ENCODE measurements around the gene FMNL1.

The FMNL1 gene

GRCh38 chr17:45222996-45223538, 1.4 kb downstream of the FMNL1 start:
- H3K4me3 ChIP-seq (ENCODE audit: insufficient read depth, low read depth, low read length), result no peak overlapping the region
- peaks cover 3% of the 10 kb centered on the region for H3K4me1 ChIP-seq (ENCODE audit: control insufficient read depth, insufficient read depth, low read length)
- H3K36me3 ChIP-seq (ENCODE audit: control insufficient read depth, insufficient read depth, low read length), result no peaks in the 10 kb centered on the region
- 53 to 55% methylated on average over 8 of the region's 8 CpGs for WGBS, 2 experiments
- peaks cover 59% of the 10 kb centered on the region for H3K27me3 ChIP-seq (ENCODE audit: control insufficient read depth, insufficient read depth, low read length, poor library complexity, severe bottlenecking)
- no peaks in the 10 kb centered on the region for H3K9me3 ChIP-seq (ENCODE audit: control insufficient read depth, low read length)
- H3K27ac ChIP-seq (ENCODE audit: insufficient read depth, low read depth, low read length, poor library complexity, severe bottlenecking), result no peak overlapping the region

GRCh38 chr17:45223539-45224528, 2.1 kb downstream of the FMNL1 start:
- Histone ChIP-seq H3K27me3 (ENCODE audit: control insufficient read depth, insufficient read depth, low read length, poor library complexity, severe bottlenecking) (peaks cover 55% of the 10 kb centered on the region), H3K36me3 (ENCODE audit: control insufficient read depth, insufficient read depth, low read length) (no peaks in the 10 kb centered on the region), H3K4me3 (ENCODE audit: insufficient read depth, low read depth, low read length) (no peak overlapping the region), H3K9me3 (ENCODE audit: control insufficient read depth, low read length) (no peaks in the 10 kb centered on the region), H3K4me1 (ENCODE audit: control insufficient read depth, insufficient read depth, low read length) (peaks cover 7% of the 10 kb centered on the region), H3K27ac (ENCODE audit: insufficient read depth, low read depth, low read length, poor library complexity, severe bottlenecking) (no peak overlapping the region)
- WGBS, 2 experiments, result 91 to 94% methylated on average over 12 of the region's 12 CpGs

DNA sequence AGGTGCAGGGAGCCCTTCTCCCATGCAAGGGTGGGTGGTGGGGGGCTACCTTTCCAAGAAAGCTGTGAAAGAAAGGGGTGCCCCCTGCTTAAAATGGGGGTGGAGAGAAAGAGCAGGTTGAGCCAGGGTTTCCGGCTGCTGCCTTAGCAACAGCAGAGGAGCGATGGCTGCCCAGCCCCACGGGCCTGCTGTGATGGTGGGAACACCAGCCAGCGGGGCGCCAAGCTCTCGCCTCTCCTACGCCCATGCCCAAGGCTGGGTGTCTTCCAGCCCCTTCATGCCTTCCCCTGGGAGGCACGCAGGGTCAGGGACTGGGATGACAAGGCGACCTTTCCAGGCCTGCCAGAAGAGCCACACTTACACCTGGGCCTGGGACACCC, 3.0 kb downstream of the FMNL1 start:
- H3K27ac ChIP-seq (ENCODE audit: insufficient read depth, low read depth, low read length, poor library complexity, severe bottlenecking), result no peak overlapping the region
- no peak overlapping the region for H3K4me3 ChIP-seq (ENCODE audit: insufficient read depth, low read depth, low read length)
- H3K9me3 ChIP-seq (ENCODE audit: control insufficient read depth, low read length), result no peaks in the 10 kb centered on the region
- H3K36me3 ChIP-seq (ENCODE audit: control insufficient read depth, insufficient read depth, low read length), result no peaks in the 10 kb centered on the region
- WGBS, 2 experiments, result 91 to 92% methylated on average over 9 of the region's 9 CpGs
- H3K4me1 ChIP-seq (ENCODE audit: control insufficient read depth, insufficient read depth, low read length), result peaks cover 16% of the 10 kb centered on the region
- H3K27me3 ChIP-seq (ENCODE audit: control insufficient read depth, insufficient read depth, low read length, poor library complexity, severe bottlenecking), result peaks cover 47% of the 10 kb centered on the region

- H3K4me3 ChIP-seq (ENCODE audit: insufficient read depth, low read depth, low read length), result no peak overlapping the region
- H3K27me3 ChIP-seq (ENCODE audit: control insufficient read depth, insufficient read depth, low read length, poor library complexity, severe bottlenecking), result peaks cover 42% of the 10 kb centered on the region
- peaks cover 18% of the 10 kb centered on the region for H3K4me1 ChIP-seq (ENCODE audit: control insufficient read depth, insufficient read depth, low read length)
- WGBS, 2 experiments, result 78 to 83% methylated on average over 7 of the region's 7 CpGs
- H3K9me3 ChIP-seq (ENCODE audit: control insufficient read depth, low read length), result no peaks in the 10 kb centered on the region
- no peak overlapping the region for H3K27ac ChIP-seq (ENCODE audit: insufficient read depth, low read depth, low read length, poor library complexity, severe bottlenecking)
- no peaks in the 10 kb centered on the region for H3K36me3 ChIP-seq (ENCODE audit: control insufficient read depth, insufficient read depth, low read length)
These were observed 3.5 kb downstream of the FMNL1 start for GRCh38 chr17:45225051-45225700.

GRCh38 chr17:45225964-45226530, 4.4 kb downstream of the FMNL1 start:
- 71 to 75% methylated on average over 11 of the region's 11 CpGs for WGBS, 2 experiments
- Histone ChIP-seq H3K4me3 (ENCODE audit: insufficient read depth, low read depth, low read length) (no peak overlapping the region), H3K27ac (ENCODE audit: insufficient read depth, low read depth, low read length, poor library complexity, severe bottlenecking) (no peak overlapping the region), H3K27me3 (ENCODE audit: control insufficient read depth, insufficient read depth, low read length, poor library complexity, severe bottlenecking) (peaks cover 33% of the 10 kb centered on the region), H3K4me1 (ENCODE audit: control insufficient read depth, insufficient read depth, low read length) (peaks cover 15% of the 10 kb centered on the region), H3K36me3 (ENCODE audit: control insufficient read depth, insufficient read depth, low read length) (no peaks in the 10 kb centered on the region), H3K9me3 (ENCODE audit: control insufficient read depth, low read length) (no peaks in the 10 kb centered on the region)

GRCh38 chr17:45226576-45226975, 4.9 kb downstream of the FMNL1 start:
- peaks cover 14% of the 10 kb centered on the region for H3K4me1 ChIP-seq (ENCODE audit: control insufficient read depth, insufficient read depth, low read length)
- no peaks in the 10 kb centered on the region for H3K36me3 ChIP-seq (ENCODE audit: control insufficient read depth, insufficient read depth, low read length)
- no peaks in the 10 kb centered on the region for H3K9me3 ChIP-seq (ENCODE audit: control insufficient read depth, low read length)
- H3K4me3 ChIP-seq (ENCODE audit: insufficient read depth, low read depth, low read length), result no peak overlapping the region
- no peak overlapping the region for H3K27ac ChIP-seq (ENCODE audit: insufficient read depth, low read depth, low read length, poor library complexity, severe bottlenecking)
- peaks cover 28% of the 10 kb centered on the region for H3K27me3 ChIP-seq (ENCODE audit: control insufficient read depth, insufficient read depth, low read length, poor library complexity, severe bottlenecking)
- 89 to 93% methylated on average over 3 of the region's 3 CpGs for WGBS, 2 experiments

- WGBS, 2 experiments, result 90 to 94% methylated on average over 8 of the region's 8 CpGs
- H3K27me3 ChIP-seq (ENCODE audit: control insufficient read depth, insufficient read depth, low read length, poor library complexity, severe bottlenecking), result peaks cover 21% of the 10 kb centered on the region
- H3K4me1 ChIP-seq (ENCODE audit: control insufficient read depth, insufficient read depth, low read length), result peaks cover 14% of the 10 kb centered on the region
- H3K4me3 ChIP-seq (ENCODE audit: insufficient read depth, low read depth, low read length), result no peak overlapping the region
- no peaks in the 10 kb centered on the region for H3K36me3 ChIP-seq (ENCODE audit: control insufficient read depth, insufficient read depth, low read length)
- H3K9me3 ChIP-seq (ENCODE audit: control insufficient read depth, low read length), result no peaks in the 10 kb centered on the region
- H3K27ac ChIP-seq (ENCODE audit: insufficient read depth, low read depth, low read length, poor library complexity, severe bottlenecking), result no peak overlapping the region
These were observed 5.6 kb downstream of the FMNL1 start for GRCh38 chr17:45227101-45227925.

DNA sequence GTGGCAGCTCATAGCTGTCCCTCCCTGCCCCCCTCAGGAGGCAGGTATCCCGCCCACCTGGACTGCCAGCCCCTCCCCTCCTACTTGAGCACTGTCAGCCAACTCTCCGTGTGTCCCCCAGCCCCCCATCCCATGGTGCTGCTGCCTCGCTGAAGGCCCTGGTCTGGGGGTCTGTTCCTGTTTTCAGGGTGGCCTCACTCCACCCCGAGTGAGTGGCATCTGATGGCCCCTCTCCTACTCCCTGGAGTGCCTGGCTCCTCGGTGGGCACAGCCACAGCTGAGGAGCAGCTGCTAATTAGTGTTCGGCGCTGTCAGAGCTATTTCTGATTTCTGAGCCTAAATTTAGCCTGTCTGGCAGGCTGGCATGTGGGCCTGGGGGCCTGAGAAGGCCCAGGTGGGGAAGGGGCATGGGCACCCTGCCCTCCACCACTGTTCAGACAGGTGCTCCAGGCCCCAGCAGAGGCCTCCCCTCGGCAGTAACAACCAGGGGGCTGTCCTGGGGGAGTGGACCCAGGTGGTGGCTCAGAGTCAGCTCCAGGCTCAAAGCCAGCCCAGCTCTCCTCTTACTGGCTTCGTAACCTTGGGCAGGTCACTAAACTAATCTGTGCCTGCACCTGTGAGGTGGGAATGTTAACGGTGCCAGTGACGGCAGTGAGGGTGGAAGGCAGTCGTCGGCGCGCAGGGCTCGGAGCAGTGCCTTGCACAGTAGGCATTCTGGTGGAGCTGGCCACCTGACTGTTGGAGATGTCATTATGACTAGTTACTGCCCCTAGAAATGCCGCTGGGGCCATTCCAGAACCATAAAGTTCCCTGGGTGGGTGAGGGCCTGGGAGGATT, 6.5 kb downstream of the FMNL1 start:
- Histone ChIP-seq H3K9me3 (ENCODE audit: control insufficient read depth, low read length) (no peaks in the 10 kb centered on the region), H3K27ac (ENCODE audit: insufficient read depth, low read depth, low read length, poor library complexity, severe bottlenecking) (no peak overlapping the region), H3K36me3 (ENCODE audit: control insufficient read depth, insufficient read depth, low read length) (no peaks in the 10 kb centered on the region), H3K4me3 (ENCODE audit: insufficient read depth, low read depth, low read length) (no peak overlapping the region), H3K4me1 (ENCODE audit: control insufficient read depth, insufficient read depth, low read length) (peaks cover 14% of the 10 kb centered on the region), H3K27me3 (ENCODE audit: control insufficient read depth, insufficient read depth, low read length, poor library complexity, severe bottlenecking) (peaks cover 12% of the 10 kb centered on the region)
- 79 to 82% methylated on average over 17 of the region's 17 CpGs for WGBS, 2 experiments

Data from ectodermal cell (in vitro differentiated cells).